ENCODE data around the gene CSF1. TPM values are rescaled to one million over a fixed set of nuclear protein-coding genes. Genes with fewer than 3 reads are reported as not detected.

CSF1 gene
- total and polyA plus RNA-seq, 2 of the 13 experiments (the other 11 are each of a cell fraction or from before 2014, with no cell fraction given) = 4.6 to 13.3 TPM

GRCh38 chr1:109959974-109960744 lies 49.5 kb downstream of the CSF1 start (continued):
- no peak for TF ChIP-seq SMAD3 (CRISPR knock-in tag; IDR thresholded peaks at IDR 0.05)
- no peak for TF ChIP-seq HNRNPK (IDR thresholded peaks at IDR 0.05; ENCODE audit: low read depth, low read length, poor library complexity, severe bottlenecking)
- TF ChIP-seq ELF3 (CRISPR knock-in tag; IDR thresholded peaks at IDR 0.05) = peak; percentile 80
- TF ChIP-seq RARA (CRISPR knock-in tag; IDR thresholded peaks at IDR 0.05) = peak; percentile 88
- peak; percentile 89 for TF ChIP-seq HMG20A (CRISPR knock-in tag; IDR thresholded peaks at IDR 0.05; ENCODE audit: borderline replicate concordance)
- TF ChIP-seq ZNF382 (CRISPR knock-in tag; IDR thresholded peaks at IDR 0.05; ENCODE audit: borderline replicate concordance) = no peak
- peak; percentile 83 for TF ChIP-seq HNF4A (CRISPR knock-in tag; IDR thresholded peaks at IDR 0.05)
- peak; percentile 91 for TF ChIP-seq TFDP2 (CRISPR knock-in tag; IDR thresholded peaks at IDR 0.05)
- no peak for TF ChIP-seq LRRFIP1 (CRISPR knock-in tag; conservative IDR thresholded peaks at IDR 0.05)
- peak; percentile 24; the same call in 1 of the 2 replicates for TF ChIP-seq FOXK1 (CRISPR knock-in tag; IDR thresholded peaks at IDR 0.05; ENCODE audit: borderline replicate concordance, low read depth)
- no peak for TF ChIP-seq ZNF350 (CRISPR knock-in tag; IDR thresholded peaks at IDR 0.05; ENCODE audit: borderline replicate concordance, low read depth)
- TF ChIP-seq RAD21 (CRISPR knock-in tag; IDR thresholded peaks at IDR 0.05) = peak; percentile 51; the same call in 1 of the 2 replicates
- TF ChIP-seq JARID2 (CRISPR knock-in tag; IDR thresholded peaks at IDR 0.05; ENCODE audit: insufficient replicate concordance) = no peak
- no peak for TF ChIP-seq GABPA (IDR thresholded peaks at IDR 0.05; ENCODE audit: low read depth, low read length)
- TF ChIP-seq GABPA (CRISPR knock-in tag; IDR thresholded peaks at IDR 0.05; ENCODE audit: low read depth) = 0 out of 2 replicates have a peak, but pooled peaks have one; percentile 23
- peak; percentile 9; the same call in 1 of the 2 replicates for TF ChIP-seq TOE1 (CRISPR knock-in tag; IDR thresholded peaks at IDR 0.05)
- peak; percentile 50; the same call in 1 of the 2 replicates for TF ChIP-seq KDM1A (CRISPR knock-in tag; IDR thresholded peaks at IDR 0.05)

All from HepG2 (cell line).